ENCODE data around the gene PBX1.

DNA sequence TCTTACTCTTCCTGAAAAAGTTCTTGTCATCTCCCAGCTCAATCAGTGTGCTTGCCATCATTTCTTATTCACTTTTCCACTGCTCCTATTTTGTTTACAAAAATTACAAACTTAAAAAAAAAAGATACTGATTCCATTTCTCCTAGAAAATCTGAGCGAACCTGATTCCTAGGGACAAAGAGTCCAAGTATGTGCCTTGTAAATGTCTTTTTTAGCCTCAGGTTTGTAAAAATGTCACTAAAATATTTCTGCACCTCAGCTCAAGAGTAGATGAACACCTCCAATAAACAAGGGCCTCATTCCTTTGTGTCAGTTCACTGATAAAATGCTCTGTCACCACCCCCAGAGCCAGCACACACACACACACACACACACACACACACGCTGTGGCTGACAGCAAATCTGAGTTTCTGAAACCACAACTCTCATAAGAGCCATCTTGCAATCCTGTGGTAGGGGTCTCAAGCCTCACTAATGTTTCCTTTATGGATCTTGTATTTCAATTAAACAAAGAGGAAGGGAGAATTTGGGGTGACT, 299.2 kb downstream of the PBX1 start:
- TF ChIP-seq POLR2AphosphoS5 (IDR thresholded peaks at IDR 0.05; ENCODE audit: low read depth, low read length) (no peak), SIN3A (IDR thresholded peaks at IDR 0.05; ENCODE audit: borderline replicate concordance, insufficient read depth, low read length) (no peak), TAF1 (IDR thresholded peaks at IDR 0.05; ENCODE audit: borderline replicate concordance, insufficient read depth, low read length) (no peak), REST (IDR thresholded peaks at IDR 0.05; ENCODE audit: insufficient read depth in 1 of 2, low read depth in 2 of 2, low read length in 2 of 2) (no peak)
